Measurements from ENCODE around the gene MPPED1. TPM values are rescaled to one million over a fixed set of nuclear protein-coding genes. Genes with fewer than 3 reads are reported as not detected.

MPPED1 gene
- total and polyA plus RNA-seq, 2 of the 13 experiments (the other 11 are each of a cell fraction or from before 2014, with no cell fraction given), result 0.77 TPM; not detected in 1

DNA sequence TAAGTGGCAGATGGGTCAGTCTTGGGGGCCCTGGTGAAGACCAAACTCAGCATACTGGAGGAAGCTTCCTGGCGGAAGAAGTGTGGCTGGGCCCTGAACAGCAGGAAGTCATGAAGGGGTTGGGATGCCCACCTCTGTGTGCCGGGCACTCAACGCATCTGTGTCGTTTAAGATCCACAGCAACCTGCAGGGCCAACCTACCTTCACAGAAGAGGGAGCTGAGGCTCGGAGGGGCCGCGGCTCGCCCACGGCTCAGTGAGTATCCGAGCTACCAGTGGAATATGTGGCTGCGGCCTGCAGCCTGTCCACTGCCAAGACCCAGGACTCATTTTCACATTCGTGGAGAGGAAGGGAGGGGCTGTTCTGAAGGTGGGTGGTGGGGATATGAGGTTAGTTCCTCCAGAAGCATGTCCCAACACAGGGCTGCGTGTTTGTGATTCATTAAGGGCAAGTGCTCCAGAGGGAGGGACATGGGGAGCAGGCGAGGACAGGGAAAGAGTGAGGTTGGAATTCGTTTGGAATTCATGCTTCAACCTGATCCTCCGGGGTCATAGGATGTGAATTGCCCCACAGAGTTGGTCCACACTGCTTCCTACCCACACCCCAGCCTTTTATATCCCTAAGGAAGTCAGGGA, 99.6 kb downstream of the MPPED1 start:
- Histone ChIP-seq H3K27me3 (ENCODE audit: control insufficient read depth in 1 of 2, insufficient read depth in 2 of 2, low read length in 2 of 2) (peaks cover 0 to 1% of the 10 kb centered on the region in 2 experiments; a peak in 1 of 5 replicates), H3K4me2 (ENCODE audit: low read depth, low read length) (no peak overlapping the region), H4K20me1 (ENCODE audit: insufficient read depth, low read length) (no peaks in the 10 kb centered on the region), H3K4me1 (ENCODE audit: insufficient read depth, low read length) (no peaks in the 10 kb centered on the region), H3K4me3 (replicated peaks in 1 of 3; ENCODE audit: insufficient read depth in 1 of 3, low read depth in 2 of 3, low read length in 3 of 3) (no peak overlapping the region), H3K9me3 (ENCODE audit: low read length) (no peaks in the 10 kb centered on the region), H3K27ac (ENCODE audit: extremely low read length, insufficient read depth, low read length) (no peak overlapping the region), H3K9ac (ENCODE audit: insufficient read depth, low read depth, low read length) (no peak overlapping the region), H2AFZ (ENCODE audit: low read length) (no peak overlapping the region), H3K36me3 (replicated peaks in 1 of 2; ENCODE audit: control insufficient read depth in 1 of 2, insufficient read depth in 2 of 2, low read length in 2 of 2) (no peaks in the 10 kb centered on the region), H3K79me2 (ENCODE audit: insufficient read depth, low read length) (no peaks in the 10 kb centered on the region)
- ATAC-seq (no peak), DNase-seq (ENCODE audit: low spot score) (no peak), FAIRE-seq (no peak)
- POLR2A ChIA-PET, result no interaction called here
- TF ChIP-seq MIER2 (CRISPR knock-in tag; IDR thresholded peaks at IDR 0.05), result no peak
- no TSS peak for BruUV-seq (replicated peaks)
- 19% methylated on average over 12 of the region's 16 CpGs for WGBS (ENCODE audit: low lambda C conversion rate)
- intact Hi-C loops (cut with micrococcal nuclease; ENCODE audit: unreplicated experiment) (no loop called here), in situ Hi-C loops (cut with HindIII; ENCODE audit: extremely low pct_ligation_motif_present, low pct_unique_long_range_greater_than_20kb) (no loop called here)
- CTCF ChIA-PET (ENCODE audit: low intra/inter-chr PET ratio, low total read pairs), result no interaction called here

DNA sequence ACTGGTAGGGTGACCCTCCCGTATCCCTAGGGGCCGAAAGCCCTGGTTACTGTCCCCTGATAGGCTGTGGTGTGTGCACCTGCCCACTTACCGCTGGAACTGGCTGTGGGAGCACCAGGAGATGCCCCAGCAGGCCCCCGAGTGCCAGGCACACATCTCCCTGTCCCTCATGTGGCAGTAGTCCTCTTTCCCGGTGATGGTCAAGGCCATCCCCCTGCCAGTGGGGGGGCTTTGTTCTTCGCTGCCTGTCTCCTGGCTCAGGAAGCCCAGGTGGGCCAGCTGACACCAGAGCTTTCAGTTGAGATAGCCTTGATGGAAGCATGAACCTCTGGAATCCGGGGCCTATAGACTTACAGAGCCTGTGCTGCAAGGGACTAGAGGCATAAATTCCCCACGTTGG, 100.5 kb downstream of the MPPED1 start:
- CTCF ChIA-PET (ENCODE audit: low intra/inter-chr PET ratio, low total read pairs), result no interaction called here
- no peak for TF ChIP-seq RXRA (CRISPR knock-in tag; IDR thresholded peaks at IDR 0.05)
- no peak for TF ChIP-seq ZNF335 (CRISPR knock-in tag; IDR thresholded peaks at IDR 0.05)
- TF ChIP-seq, protein P1, sequence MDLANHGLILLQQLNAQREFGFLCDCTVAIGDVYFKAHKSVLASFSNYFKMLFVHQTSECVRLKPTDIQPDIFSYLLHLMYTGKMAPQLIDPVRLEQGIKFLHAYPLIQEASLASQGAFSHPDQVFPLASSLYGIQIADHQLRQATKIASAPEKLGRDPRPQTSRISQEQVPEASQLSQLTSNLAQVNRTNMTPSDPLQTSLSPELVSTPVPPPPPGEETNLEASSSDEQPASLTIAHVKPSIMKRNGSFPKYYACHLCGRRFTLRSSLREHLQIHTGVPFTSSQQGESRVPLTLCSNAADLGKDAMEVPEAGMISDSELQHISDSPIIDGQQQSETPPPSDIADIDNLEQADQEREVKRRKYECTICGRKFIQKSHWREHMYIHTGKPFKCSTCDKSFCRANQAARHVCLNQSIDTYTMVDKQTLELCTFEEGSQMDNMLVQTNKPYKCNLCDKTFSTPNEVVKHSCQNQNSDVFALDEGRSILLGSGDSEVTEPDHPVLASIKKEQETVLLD (CRISPR knock-in tag; IDR thresholded peaks at IDR 0.05; ENCODE audit: low read depth), result no peak
- intact Hi-C loops (cut with micrococcal nuclease; ENCODE audit: unreplicated experiment), result no loop called here

More for the DNA sequence above, 100.5 kb downstream of the MPPED1 start:
- WGBS (ENCODE audit: low lambda C conversion rate), result 5% methylated on average over 4 of the region's 8 CpGs
- POLR2A ChIA-PET, result no interaction called here
- in situ Hi-C loops (cut with HindIII; ENCODE audit: extremely low pct_ligation_motif_present, low pct_unique_long_range_greater_than_20kb), result no loop called here
- no peak for DNase-seq (ENCODE audit: low spot score)
- peaks cover 0 to 1% of the 10 kb centered on the region in 2 experiments; a peak in 1 of 5 replicates for H3K27me3 ChIP-seq (ENCODE audit: control insufficient read depth in 1 of 2, insufficient read depth in 2 of 2, low read length in 2 of 2)
- H3K27ac ChIP-seq (ENCODE audit: extremely low read length, insufficient read depth, low read length), result no peak overlapping the region
- no peaks in the 10 kb centered on the region for H3K9me3 ChIP-seq (ENCODE audit: low read length)
- no peak for ATAC-seq
- BruUV-seq (replicated peaks), result no TSS peak
- no peaks in the 10 kb centered on the region for H4K20me1 ChIP-seq (ENCODE audit: insufficient read depth, low read length)
- H3K4me1 ChIP-seq (ENCODE audit: insufficient read depth, low read length), result no peaks in the 10 kb centered on the region
- H3K9ac ChIP-seq (ENCODE audit: insufficient read depth, low read depth, low read length), result no peak overlapping the region
- no peaks in the 10 kb centered on the region for H3K79me2 ChIP-seq (ENCODE audit: insufficient read depth, low read length)
- H3K36me3 ChIP-seq (replicated peaks in 1 of 2; ENCODE audit: control insufficient read depth in 1 of 2, insufficient read depth in 2 of 2, low read length in 2 of 2), result no peaks in the 10 kb centered on the region
- no peak for FAIRE-seq
- H3K4me3 ChIP-seq (replicated peaks in 1 of 3; ENCODE audit: insufficient read depth in 1 of 3, low read depth in 2 of 3, low read length in 3 of 3), result no peak overlapping the region
- H2AFZ ChIP-seq (ENCODE audit: low read length), result no peak overlapping the region
- H3K4me2 ChIP-seq (ENCODE audit: low read depth, low read length), result no peak overlapping the region
